RWPE1 (cell line): ENCODE measurements around the gene GABPA.

ENCODE experiments used
- CTCF ChIA-PET: fragments of 350-600 bp; sonication (Branson Sonifier 250); formaldehyde crosslinking; extraction: SDS; loops from one replicate; lab custom pipeline; 2021; lab: Yijun Ruan, JAX
- POLR2A ChIA-PET: fragments of 400-600 bp; formaldehyde crosslinking; extraction: SDS; loops from one replicate; lab custom pipeline; 2020; ENCODE audit warnings: antibody characterized with exemption; ENCODE audit not compliant: low non-redundant PET; lab: Yijun Ruan, JAX
- DNase-seq: peaks from one replicate; pipeline ENCODE4 v3.0.0; 2012; ENCODE audit warnings: low spot score
- H3K27ac ChIP-seq: fragments of 450-650 bp; 2 replicates; pipeline ENCODE4 v1.5.1; 2017
- TF ChIP-seq, protein P1 (sequence below): fragments of 450-650 bp; conservative IDR thresholded peaks from 2 replicates; pipeline ENCODE4 v1.5.1; 2017; ENCODE audit warnings: low read depth, mild to moderate bottlenecking

GABPA gene

DNA sequence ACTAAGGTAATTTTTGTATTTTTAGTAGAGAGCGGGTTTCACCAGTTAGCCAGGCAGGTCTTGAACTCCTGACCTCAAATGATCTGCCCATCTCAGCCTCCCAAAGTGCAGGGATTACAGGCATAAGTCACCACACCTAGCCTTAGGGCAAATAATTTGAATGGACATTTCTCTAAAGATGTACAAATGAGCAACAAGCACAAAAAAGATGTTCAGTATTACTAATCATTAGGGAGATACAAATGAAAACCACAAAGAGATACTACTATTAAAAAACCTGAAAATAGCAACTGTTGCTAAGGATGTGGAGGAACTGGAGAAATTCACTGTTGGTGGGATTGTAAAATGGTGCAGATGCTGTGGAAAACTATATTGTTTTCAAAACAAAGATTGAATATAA, 79.1 kb downstream of the GABPA start:
- no peak overlapping the region for H3K27ac ChIP-seq
- TF ChIP-seq, protein P1, sequence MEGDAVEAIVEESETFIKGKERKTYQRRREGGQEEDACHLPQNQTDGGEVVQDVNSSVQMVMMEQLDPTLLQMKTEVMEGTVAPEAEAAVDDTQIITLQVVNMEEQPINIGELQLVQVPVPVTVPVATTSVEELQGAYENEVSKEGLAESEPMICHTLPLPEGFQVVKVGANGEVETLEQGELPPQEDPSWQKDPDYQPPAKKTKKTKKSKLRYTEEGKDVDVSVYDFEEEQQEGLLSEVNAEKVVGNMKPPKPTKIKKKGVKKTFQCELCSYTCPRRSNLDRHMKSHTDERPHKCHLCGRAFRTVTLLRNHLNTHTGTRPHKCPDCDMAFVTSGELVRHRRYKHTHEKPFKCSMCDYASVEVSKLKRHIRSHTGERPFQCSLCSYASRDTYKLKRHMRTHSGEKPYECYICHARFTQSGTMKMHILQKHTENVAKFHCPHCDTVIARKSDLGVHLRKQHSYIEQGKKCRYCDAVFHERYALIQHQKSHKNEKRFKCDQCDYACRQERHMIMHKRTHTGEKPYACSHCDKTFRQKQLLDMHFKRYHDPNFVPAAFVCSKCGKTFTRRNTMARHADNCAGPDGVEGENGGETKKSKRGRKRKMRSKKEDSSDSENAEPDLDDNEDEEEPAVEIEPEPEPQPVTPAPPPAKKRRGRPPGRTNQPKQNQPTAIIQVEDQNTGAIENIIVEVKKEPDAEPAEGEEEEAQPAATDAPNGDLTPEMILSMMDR: no peak
- CTCF ChIA-PET: no interaction called here
- no peak for DNase-seq
- POLR2A ChIA-PET: no interaction called here

DNA sequence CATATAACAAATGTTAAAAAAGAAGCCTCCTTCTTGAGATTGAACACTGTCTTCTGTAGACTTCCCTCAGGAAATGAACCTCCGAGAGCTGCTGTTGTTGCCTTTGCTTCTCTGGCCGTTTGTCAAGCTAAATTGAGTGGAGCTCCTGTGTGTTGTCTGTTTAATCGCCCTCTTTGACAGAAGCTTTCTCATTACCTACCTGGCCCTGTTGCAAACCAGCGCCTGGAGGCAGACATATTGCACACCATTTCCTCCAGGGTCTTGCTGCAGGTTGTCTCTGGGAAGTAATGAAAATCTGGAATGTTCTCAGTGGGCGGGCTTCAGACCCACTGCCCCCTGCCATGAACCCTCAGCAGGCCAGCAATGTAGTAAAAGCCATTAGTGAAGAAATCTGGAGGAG, 83.3 kb downstream of the GABPA start:
- no peak for DNase-seq
- POLR2A ChIA-PET: no interaction called here
- TF ChIP-seq, protein P1: no peak
- no peak overlapping the region for H3K27ac ChIP-seq
- CTCF ChIA-PET: no interaction called here

DNA sequence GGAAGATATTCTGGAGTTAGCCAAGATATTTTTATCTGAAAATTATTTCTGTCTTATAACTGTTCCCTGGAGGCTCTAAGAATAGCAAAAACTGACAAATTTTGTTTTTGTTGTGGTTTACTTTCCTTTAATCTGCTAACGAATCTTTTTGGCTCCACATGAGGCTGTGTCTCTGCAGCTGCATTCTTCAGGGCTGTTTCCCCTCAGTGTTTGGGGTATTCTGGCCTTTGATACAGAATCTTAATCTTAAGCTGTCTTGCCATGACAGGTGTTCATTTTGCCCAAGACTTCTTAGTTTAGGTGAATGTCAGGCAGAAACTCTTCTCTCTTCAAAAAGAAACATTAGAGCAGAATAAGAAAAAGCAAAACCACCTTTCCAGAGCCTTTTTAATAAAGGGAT, 83.8 kb downstream of the GABPA start:
- CTCF ChIA-PET: no interaction called here

More for the DNA sequence above, 83.8 kb downstream of the GABPA start:
- POLR2A ChIA-PET: no interaction called here
- no peak for DNase-seq
- no peak overlapping the region for H3K27ac ChIP-seq
- TF ChIP-seq, protein P1: no peak
